NT2/D1 (cell line): ENCODE measurements around the gene DNMT3A.

Experiments
- DNase-seq: peaks from one replicate; pipeline ENCODE4 v3.0.0-alpha.2; 2011; ENCODE audit warnings: low read depth, low spot score
- H3K27me3 ChIP-seq: 2 replicates; pipeline ENCODE4 v1.6.0; 2011; ENCODE audit warnings: mild to moderate bottlenecking; ENCODE audit not compliant: insufficient read length, insufficient read depth
- H3K36me3 ChIP-seq: 2 replicates; pipeline ENCODE4 v1.6.1; 2011; ENCODE audit warnings: mild to moderate bottlenecking, low read length, mixed read lengths; ENCODE audit not compliant: insufficient read depth, insufficient read length
- H3K4me1 ChIP-seq: 2 replicates; pipeline ENCODE4 v1.5.1; 2011; ENCODE audit not compliant: insufficient read depth, insufficient read length
- H3K4me3 ChIP-seq: 2 replicates; pipeline ENCODE4 v1.5.1; 2011; ENCODE audit warnings: low read depth; ENCODE audit not compliant: insufficient read length
- H3K9ac ChIP-seq: 2 replicates; pipeline ENCODE4 v1.6.0; 2011; ENCODE audit warnings: low read depth; ENCODE audit not compliant: insufficient read length
- H3K9me3 ChIP-seq: 2 replicates; pipeline ENCODE4 v1.5.1; 2011; ENCODE audit warnings: mild to moderate bottlenecking, low read length; ENCODE audit not compliant: insufficient read depth
- SUZ12 ChIP-seq: IDR thresholded peaks from 2 replicates; pipeline ENCODE4 v1.6.1; 2011; ENCODE audit not compliant: insufficient read length, insufficient read depth; ENCODE audit errors: extremely low read depth
- YY1 ChIP-seq: IDR thresholded peaks from 2 replicates; pipeline ENCODE4 v1.6.1; 2011; ENCODE audit not compliant: insufficient read length, insufficient read depth
- ZNF274 ChIP-seq: IDR thresholded peaks from 2 replicates; pipeline ENCODE4 v1.6.1; 2011; ENCODE audit warnings: mild to moderate bottlenecking, low read depth, low read length

Gene DNMT3A

GRCh38 chr2:25302758-25303375 is 38.9 kb downstream of the DNMT3A start:
- TF ChIP-seq ZNF274 (no peak), YY1 (no peak), SUZ12 (no peak)
- Histone ChIP-seq H3K4me1 (peaks cover 15% of the 10 kb centered on the region), H3K9ac (no peak overlapping the region), H3K27me3 (no peaks in the 10 kb centered on the region), H3K4me3 (no peak overlapping the region), H3K36me3 (no peaks in the 10 kb centered on the region), H3K9me3 (no peaks in the 10 kb centered on the region)
- no peak for DNase-seq

- Histone ChIP-seq H3K4me1 (peaks cover 15% of the 10 kb centered on the region), H3K9me3 (no peaks in the 10 kb centered on the region), H3K36me3 (no peaks in the 10 kb centered on the region), H3K9ac (peak overlapping the region; percentile 21), H3K4me3 (no peak overlapping the region), H3K27me3 (no peaks in the 10 kb centered on the region)
- DNase-seq = no peak
- TF ChIP-seq SUZ12 (no peak), ZNF274 (no peak), YY1 (no peak)
Observed at GRCh38 chr2:25301453-25302352, 40.0 kb downstream of the DNMT3A start.

GRCh38 chr2:25300001-25300400 is 41.7 kb downstream of the DNMT3A start:
- no peak overlapping the region for H3K4me3 ChIP-seq
- no peak overlapping the region for H3K9ac ChIP-seq
- TF ChIP-seq YY1 (no peak), ZNF274 (no peak), SUZ12 (no peak)
- H3K9me3 ChIP-seq = no peaks in the 10 kb centered on the region
- H3K36me3 ChIP-seq = no peaks in the 10 kb centered on the region
- H3K4me1 ChIP-seq = peaks cover 17% of the 10 kb centered on the region
- no peak for DNase-seq
- no peaks in the 10 kb centered on the region for H3K27me3 ChIP-seq

- no peak for TF ChIP-seq YY1
- TF ChIP-seq ZNF274 = no peak
- TF ChIP-seq SUZ12 = no peak
- no peak for DNase-seq
- Histone ChIP-seq H3K36me3 (no peaks in the 10 kb centered on the region), H3K9ac (no peak overlapping the region), H3K4me3 (no peak overlapping the region), H3K27me3 (no peaks in the 10 kb centered on the region), H3K9me3 (no peaks in the 10 kb centered on the region), H3K4me1 (peaks cover 23% of the 10 kb centered on the region)
Observed at GRCh38 chr2:25298776-25299431, 42.8 kb downstream of the DNMT3A start.

GRCh38 chr2:25297738-25298137 is 44.0 kb downstream of the DNMT3A start:
- TF ChIP-seq ZNF274 = no peak
- no peak for TF ChIP-seq SUZ12
- no peaks in the 10 kb centered on the region for H3K27me3 ChIP-seq
- no peak for DNase-seq
- H3K9ac ChIP-seq = no peak overlapping the region
- H3K4me3 ChIP-seq = no peak overlapping the region
- H3K9me3 ChIP-seq = no peaks in the 10 kb centered on the region
- peaks cover 22% of the 10 kb centered on the region for H3K4me1 ChIP-seq
- no peaks in the 10 kb centered on the region for H3K36me3 ChIP-seq

- no peak for TF ChIP-seq ZNF274
- no peak for TF ChIP-seq SUZ12
- TF ChIP-seq YY1 = no peak
- no peak overlapping the region for H3K4me3 ChIP-seq
- no peaks in the 10 kb centered on the region for H3K36me3 ChIP-seq
- H3K27me3 ChIP-seq = no peaks in the 10 kb centered on the region
- peaks cover 17% of the 10 kb centered on the region for H3K4me1 ChIP-seq
- H3K9me3 ChIP-seq = no peaks in the 10 kb centered on the region
- DNase-seq = no peak
- no peak overlapping the region for H3K9ac ChIP-seq
Observed at GRCh38 chr2:25295621-25296020, 46.1 kb downstream of the DNMT3A start.
